Neural crest cell (in vitro differentiated cells): ENCODE data around the gene GRK6. TPM values are rescaled to one million over a fixed set of nuclear protein-coding genes. Genes with fewer than 3 reads are reported as not detected.

ENCODE experiments used
- DNase-seq: peaks from one replicate; pipeline ENCODE4 v3.0.0; 2021; ENCODE audit warnings: low read depth, mixed read lengths, low spot score
- H3K27ac Mint-ChIP-seq: one replicate; pipeline ENCODE4 v1.8.0; 2021; ENCODE audit warnings: mild to moderate bottlenecking, mixed read lengths; ENCODE audit not compliant: unreplicated experiment
- H3K27me3 Mint-ChIP-seq: 2 replicates; pipeline ENCODE4 v1.8.0; 2021; ENCODE audit warnings: low read depth, mild to moderate bottlenecking, mixed read lengths
- H3K36me3 Mint-ChIP-seq: 2 replicates; pipeline ENCODE4 v1.8.0; 2021; ENCODE audit warnings: low read depth, mild to moderate bottlenecking, mixed read lengths
- H3K4me1 Mint-ChIP-seq: 2 replicates; pipeline ENCODE4 v1.8.0; 2021; ENCODE audit warnings: mixed read lengths
- H3K4me3 Mint-ChIP-seq: one replicate; pipeline ENCODE4 v1.8.0; 2021; ENCODE audit warnings: mild to moderate bottlenecking, mixed read lengths
- H3K9me3 Mint-ChIP-seq: 2 replicates; pipeline ENCODE4 v1.8.0; 2021; ENCODE audit warnings: mixed read lengths
- total RNA-seq: library from RNA; stranded (reverse); gene quantifications from 2 replicates; pipeline ENCODE4 v1.2.1, GENCODE V29; 2021
- TF ChIP-seq, protein P1 (sequence below): fragments of 200-600 bp; sonication (generic); conservative IDR thresholded peaks from 2 replicates; pipeline ENCODE4 v1.5.0; 2021; ENCODE audit warnings: antibody characterized with exemption, mild to moderate bottlenecking

Gene GRK6
- total RNA-seq, 1 donor from 2014 or later, result 54.9 TPM

DNA sequence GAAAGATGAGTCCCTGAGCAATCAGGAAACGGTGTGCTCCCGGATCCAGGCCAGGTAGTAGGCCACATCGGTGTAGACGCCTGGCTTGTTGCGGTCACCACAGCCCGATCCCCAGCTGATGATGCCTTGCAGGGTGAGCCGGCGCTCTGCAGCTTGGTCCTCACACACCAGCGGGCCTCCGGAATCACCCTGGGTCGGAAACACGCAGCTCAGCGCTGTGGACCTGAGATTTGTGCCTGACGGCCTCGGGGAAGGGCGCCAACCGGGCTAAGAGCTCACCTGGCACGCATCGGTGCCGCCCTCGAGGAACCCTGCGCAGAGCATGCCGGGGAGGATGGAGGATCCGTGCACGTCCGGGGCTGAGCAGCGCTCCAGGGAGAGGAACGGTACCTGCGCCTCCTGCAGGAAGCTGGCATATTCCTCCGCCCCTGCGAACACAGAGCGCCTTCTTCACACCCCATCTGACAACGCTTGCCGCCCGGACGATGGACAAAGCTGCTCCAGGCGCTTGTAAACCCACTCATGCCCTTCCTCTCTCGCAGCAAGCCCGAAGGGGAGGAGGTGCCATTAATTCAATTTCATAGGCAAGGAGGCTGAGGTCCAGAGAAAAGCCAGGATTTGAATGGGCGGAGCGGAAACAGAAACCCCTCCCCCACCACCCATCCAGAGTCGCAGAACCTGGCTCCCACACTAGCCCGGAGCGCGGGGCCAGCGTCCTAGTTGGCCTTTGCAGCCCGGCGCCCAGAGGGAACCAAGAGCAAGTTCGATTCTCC is 24.0 kb upstream of the GRK6 start:
- H3K4me3 Mint-ChIP-seq, result peak overlapping the region; percentile 85
- DNase-seq, result peak; percentile 66
- H3K27me3 Mint-ChIP-seq, result peaks cover 60% of the 10 kb centered on the region
- peaks cover 13% of the 10 kb centered on the region for H3K4me1 Mint-ChIP-seq
- TF ChIP-seq, protein P1, sequence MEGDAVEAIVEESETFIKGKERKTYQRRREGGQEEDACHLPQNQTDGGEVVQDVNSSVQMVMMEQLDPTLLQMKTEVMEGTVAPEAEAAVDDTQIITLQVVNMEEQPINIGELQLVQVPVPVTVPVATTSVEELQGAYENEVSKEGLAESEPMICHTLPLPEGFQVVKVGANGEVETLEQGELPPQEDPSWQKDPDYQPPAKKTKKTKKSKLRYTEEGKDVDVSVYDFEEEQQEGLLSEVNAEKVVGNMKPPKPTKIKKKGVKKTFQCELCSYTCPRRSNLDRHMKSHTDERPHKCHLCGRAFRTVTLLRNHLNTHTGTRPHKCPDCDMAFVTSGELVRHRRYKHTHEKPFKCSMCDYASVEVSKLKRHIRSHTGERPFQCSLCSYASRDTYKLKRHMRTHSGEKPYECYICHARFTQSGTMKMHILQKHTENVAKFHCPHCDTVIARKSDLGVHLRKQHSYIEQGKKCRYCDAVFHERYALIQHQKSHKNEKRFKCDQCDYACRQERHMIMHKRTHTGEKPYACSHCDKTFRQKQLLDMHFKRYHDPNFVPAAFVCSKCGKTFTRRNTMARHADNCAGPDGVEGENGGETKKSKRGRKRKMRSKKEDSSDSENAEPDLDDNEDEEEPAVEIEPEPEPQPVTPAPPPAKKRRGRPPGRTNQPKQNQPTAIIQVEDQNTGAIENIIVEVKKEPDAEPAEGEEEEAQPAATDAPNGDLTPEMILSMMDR, result peak; percentile 65
- no peaks in the 10 kb centered on the region for H3K36me3 Mint-ChIP-seq
- no peak overlapping the region for H3K27ac Mint-ChIP-seq
- H3K9me3 Mint-ChIP-seq, result no peaks in the 10 kb centered on the region

DNA sequence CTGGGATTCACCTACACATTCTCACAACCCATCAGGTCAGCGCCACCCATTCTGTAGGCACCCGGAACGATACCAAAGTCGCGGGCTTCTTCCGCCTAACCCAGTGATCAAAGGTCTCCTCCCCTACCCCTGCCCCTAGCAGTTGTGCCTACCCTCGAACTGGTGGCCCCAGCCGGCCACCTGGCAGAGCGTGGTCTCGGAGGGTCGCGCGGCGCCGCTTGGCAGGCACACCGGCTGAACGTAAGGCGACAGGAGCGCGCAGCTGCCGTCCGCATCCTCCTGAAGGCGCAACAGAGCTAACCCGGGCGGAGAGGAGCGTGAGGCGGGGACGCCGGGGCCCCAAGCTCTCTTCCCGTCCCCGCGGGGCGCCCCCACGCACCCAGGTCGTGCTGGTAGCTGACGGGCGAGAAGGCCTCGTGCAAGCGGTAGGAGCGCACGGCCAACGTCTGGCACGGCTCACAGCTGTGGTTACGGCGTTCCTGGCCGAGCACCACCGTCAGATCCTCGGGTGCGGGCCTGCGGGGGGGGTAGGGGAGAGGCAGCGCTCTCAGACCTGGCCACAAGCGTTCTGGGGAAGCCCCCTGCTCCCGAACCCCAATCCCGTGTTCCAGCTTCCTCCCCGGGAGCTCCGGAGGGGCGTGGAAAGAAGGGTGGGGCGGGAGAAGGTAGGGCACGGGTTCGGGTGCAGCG is 23.2 kb upstream of the GRK6 start:
- Mint-ChIP-seq H3K4me1 (peaks cover 13% of the 10 kb centered on the region), H3K27ac (no peak overlapping the region)
- DNase-seq, result peak; percentile 21

DNA sequence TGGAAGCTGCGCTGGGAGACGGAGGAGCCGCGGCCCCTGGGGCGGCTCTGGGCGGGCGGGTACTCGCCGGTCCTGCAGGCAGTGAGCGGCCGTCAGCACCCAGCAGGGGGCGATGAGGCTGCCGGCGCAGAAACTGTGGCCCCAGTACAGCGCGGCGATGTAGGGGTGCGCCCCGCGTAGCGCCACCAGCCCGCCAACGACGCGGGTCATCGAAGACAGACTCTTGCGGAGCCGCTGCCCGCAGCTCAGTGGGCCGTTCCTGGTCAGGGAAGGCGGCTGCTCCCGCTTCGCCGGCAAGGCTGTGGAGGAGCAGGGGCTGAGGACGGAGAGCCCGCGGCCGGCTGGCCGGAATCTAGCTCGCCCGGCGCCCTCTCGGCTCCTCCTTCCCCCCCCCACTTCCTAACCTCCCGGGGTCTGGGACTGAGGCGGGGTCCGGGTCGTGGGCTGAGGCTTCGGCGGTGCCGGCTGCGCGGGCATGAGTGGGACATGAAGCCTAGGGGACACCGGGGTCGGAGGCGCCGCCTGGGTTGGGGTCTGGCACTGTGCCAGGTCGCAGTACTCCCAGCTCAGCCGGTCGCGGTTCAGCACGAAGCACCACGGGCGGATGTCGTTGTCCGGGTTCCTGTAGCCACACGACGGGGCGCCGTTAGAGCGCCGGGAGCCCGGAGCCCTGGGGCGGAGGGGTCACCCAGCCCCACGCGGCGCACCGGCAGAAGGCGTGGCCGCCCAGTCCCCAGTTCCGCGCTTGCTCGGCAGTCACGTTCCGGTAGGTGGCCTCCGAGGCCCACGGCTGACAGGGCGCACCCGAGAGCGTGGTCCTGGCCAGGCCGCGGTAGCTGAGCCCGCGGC is 22.5 kb upstream of the GRK6 start:
- Mint-ChIP-seq H3K27ac (no peak overlapping the region), H3K27me3 (peaks cover 65% of the 10 kb centered on the region), H3K4me1 (peaks cover 13% of the 10 kb centered on the region)

More for the DNA sequence above, 23.2 kb upstream of the GRK6 start:
- Mint-ChIP-seq H3K27me3 (peaks cover 62% of the 10 kb centered on the region), H3K4me3 (peak overlapping the region; percentile 85), H3K36me3 (no peaks in the 10 kb centered on the region), H3K9me3 (no peaks in the 10 kb centered on the region)
- TF ChIP-seq, protein P1, result no peak

DNA sequence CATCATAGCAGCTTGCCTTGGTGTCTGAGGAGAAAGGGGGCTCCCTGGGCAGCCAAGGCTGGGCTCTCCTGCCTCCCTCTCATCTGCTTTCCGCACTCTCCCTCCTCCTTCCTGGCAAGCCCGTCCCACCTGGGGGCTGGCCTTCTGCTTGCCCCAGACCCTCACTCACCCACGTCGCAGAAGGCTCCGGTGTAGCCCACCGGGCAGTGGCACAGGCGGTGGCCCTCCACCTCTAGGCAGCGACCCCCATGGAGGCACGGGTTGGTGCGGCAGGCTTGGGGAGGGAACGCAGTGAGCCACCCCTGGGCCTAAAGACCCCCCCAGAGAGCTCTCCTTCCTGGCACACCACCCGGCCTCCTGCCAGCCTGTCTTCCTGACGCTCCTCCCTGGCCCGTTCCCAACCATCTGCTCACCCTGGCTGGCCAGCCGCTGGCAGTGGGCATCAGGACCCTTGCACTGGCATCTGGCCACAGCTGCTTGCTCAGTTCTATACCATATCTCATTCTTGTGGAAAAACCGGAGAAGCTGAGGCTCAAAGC is 21.8 kb upstream of the GRK6 start:
- Mint-ChIP-seq H3K27ac (no peak overlapping the region), H3K27me3 (peaks cover 68% of the 10 kb centered on the region), H3K4me3 (peak overlapping the region; percentile 44), H3K9me3 (no peaks in the 10 kb centered on the region), H3K4me1 (peaks cover 13% of the 10 kb centered on the region), H3K36me3 (no peaks in the 10 kb centered on the region)
- DNase-seq, result no peak
- TF ChIP-seq, protein P1, result no peak

More for the DNA sequence above, 22.5 kb upstream of the GRK6 start:
- TF ChIP-seq, protein P1, result peak; percentile 77
- Mint-ChIP-seq H3K9me3 (no peaks in the 10 kb centered on the region), H3K36me3 (no peaks in the 10 kb centered on the region), H3K4me3 (peak overlapping the region; percentile 47)
- DNase-seq, result peak; percentile 61

DNA sequence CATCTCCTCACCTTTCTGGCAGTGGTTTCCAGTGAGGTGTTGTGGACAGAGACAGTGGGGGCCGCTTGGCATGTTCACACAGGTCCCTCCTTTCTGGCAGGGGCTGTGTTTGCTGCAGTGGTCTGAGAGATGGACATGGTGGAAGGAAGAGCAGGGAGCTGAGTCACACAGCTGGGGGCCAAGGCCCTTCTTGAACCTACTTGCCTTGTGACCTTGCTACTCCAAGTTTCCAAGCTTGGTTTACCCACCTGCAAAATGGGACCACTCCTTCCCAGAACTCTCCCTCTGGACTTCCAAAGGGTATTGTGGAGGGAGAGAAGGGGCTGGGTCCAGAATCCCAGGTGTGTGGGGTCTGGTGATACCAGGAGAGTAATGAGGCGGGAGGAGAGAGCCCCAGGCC is 21.2 kb upstream of the GRK6 start:
- Mint-ChIP-seq H3K4me1 (peaks cover 13% of the 10 kb centered on the region), H3K4me3 (no peak overlapping the region), H3K27me3 (peaks cover 68% of the 10 kb centered on the region), H3K27ac (no peak overlapping the region), H3K36me3 (no peaks in the 10 kb centered on the region), H3K9me3 (no peaks in the 10 kb centered on the region)
- DNase-seq, result no peak
- TF ChIP-seq, protein P1, result no peak
